ENCODE data around the gene GRPR.
"Not testable (repeated sequence)": the region's sequence is repeated elsewhere in the genome, so short reads cannot be mapped to it uniquely, and the experiment has no call there.

The GRPR gene

GRCh38 chrX:16183843-16184242 lies 60.5 kb downstream of the GRPR start:
- H3K36me3 ChIP-seq (ENCODE audit: control insufficient read depth, insufficient read depth, low read length, severe bottlenecking); H3K4me3 ChIP-seq (ENCODE audit: low read length); DNase-seq (ENCODE audit: low read depth); H3K27me3 ChIP-seq (replicated peaks; ENCODE audit: control insufficient read depth, insufficient read depth, low read length); H3K9ac ChIP-seq (ENCODE audit: low read length); H3K9me3 ChIP-seq (ENCODE audit: control insufficient read depth, low read length); H3K4me1 ChIP-seq (ENCODE audit: control insufficient read depth, insufficient read depth, low read length): not testable (repeated sequence)

DNA sequence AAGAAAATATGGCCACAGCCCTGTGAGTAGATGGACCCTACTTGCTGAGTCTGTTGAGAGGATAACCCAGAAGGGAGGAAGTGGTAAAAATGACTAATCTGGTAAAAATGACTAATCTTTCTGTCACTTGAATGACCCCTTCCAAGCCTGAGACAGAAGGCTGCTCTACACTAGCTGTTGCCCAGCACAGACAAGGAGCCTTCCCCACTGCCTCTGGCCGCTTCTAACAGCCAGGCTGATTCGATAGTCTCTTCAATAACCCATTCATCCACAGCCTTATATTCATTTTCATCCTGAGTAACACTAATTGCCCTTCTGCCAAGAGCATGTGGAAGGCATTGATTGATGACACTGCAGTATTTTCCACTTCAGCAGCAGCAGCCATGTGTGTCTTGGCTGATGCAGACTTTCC lies 62.4 kb downstream of the GRPR start:
- H3K9me3 ChIP-seq (ENCODE audit: control insufficient read depth, low read length) = no peaks in the 10 kb centered on the region
- peaks cover 2% of the 10 kb centered on the region for H3K4me1 ChIP-seq (ENCODE audit: control insufficient read depth, insufficient read depth, low read length)
- H3K27me3 ChIP-seq (replicated peaks; ENCODE audit: control insufficient read depth, insufficient read depth, low read length) = no peaks in the 10 kb centered on the region
- no peak overlapping the region for H3K9ac ChIP-seq (ENCODE audit: low read length)
- no peaks in the 10 kb centered on the region for H3K36me3 ChIP-seq (ENCODE audit: control insufficient read depth, insufficient read depth, low read length, severe bottlenecking)
- DNase-seq (ENCODE audit: low read depth) = peak; percentile 38
- H3K4me3 ChIP-seq (ENCODE audit: low read length) = no peak overlapping the region

- Histone ChIP-seq H3K27me3 (replicated peaks; ENCODE audit: control insufficient read depth, insufficient read depth, low read length) (no peaks in the 10 kb centered on the region), H3K4me3 (ENCODE audit: low read length) (no peak overlapping the region), H3K9ac (ENCODE audit: low read length) (no peak overlapping the region), H3K4me1 (ENCODE audit: control insufficient read depth, insufficient read depth, low read length) (peaks cover 2% of the 10 kb centered on the region), H3K9me3 (ENCODE audit: control insufficient read depth, low read length) (no peaks in the 10 kb centered on the region), H3K36me3 (ENCODE audit: control insufficient read depth, insufficient read depth, low read length, severe bottlenecking) (no peaks in the 10 kb centered on the region)
- no peak for DNase-seq (ENCODE audit: low read depth)
Observed at GRCh38 chrX:16186380-16187007, 63.1 kb downstream of the GRPR start.

DNA sequence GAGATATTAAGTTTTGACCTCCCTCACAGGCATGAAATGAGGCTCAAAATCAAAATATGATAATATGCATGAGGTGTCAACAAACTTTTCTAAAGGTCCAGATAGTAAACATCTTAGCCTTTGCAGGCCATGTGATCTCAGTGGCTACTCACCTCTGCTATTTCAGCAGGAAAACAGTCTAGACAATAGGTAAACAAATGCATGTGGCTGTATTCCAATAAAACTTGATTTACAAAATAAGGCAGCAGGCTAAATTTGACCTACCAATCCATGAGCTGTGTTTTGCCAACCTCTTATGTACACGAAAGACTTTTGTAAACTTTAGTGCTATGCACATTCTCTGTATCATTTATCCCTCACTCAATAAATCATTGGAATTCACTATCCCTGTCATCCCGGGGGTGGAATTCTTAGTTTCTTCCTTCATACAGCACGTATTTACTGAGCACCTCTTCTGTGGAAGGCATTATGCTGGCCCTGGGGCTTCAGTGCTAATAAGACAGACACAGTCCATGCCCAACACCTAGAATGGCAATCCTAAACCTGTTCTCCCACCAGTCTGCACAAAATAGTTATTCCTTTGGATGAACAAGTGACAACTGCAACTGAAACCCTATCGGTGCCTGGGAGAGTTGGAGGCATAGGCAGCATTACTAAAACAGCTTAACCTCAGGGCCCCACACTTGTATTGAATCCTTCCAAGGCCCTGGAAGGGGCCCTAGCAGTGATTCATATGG lies 63.8 kb downstream of the GRPR start:
- Histone ChIP-seq H3K27me3 (replicated peaks; ENCODE audit: control insufficient read depth, insufficient read depth, low read length) (peaks cover 3% of the 10 kb centered on the region), H3K4me3 (ENCODE audit: low read length) (no peak overlapping the region), H3K9ac (ENCODE audit: low read length) (no peak overlapping the region), H3K4me1 (ENCODE audit: control insufficient read depth, insufficient read depth, low read length) (peaks cover 2% of the 10 kb centered on the region), H3K9me3 (ENCODE audit: control insufficient read depth, low read length) (no peaks in the 10 kb centered on the region), H3K36me3 (ENCODE audit: control insufficient read depth, insufficient read depth, low read length, severe bottlenecking) (no peaks in the 10 kb centered on the region)
- no peak for DNase-seq (ENCODE audit: low read depth)

DNA sequence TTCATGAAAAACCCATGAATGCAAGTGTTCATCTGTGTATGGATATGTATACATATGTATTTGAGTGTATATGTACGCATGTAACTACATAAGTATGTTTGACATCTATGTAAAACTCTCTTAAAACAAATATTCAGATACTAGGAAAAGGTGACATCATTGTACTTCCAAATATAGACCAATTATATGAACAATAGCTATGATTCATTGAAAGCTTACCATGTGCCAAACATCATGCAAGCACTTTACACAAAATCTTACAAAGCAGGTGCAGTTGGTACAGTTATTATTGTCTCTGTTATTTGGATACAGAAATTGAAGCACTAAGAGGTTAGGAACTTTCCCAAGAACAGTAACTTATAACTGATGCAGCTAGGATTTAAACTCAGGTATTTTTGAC lies 65.3 kb downstream of the GRPR start:
- H3K4me1 ChIP-seq (ENCODE audit: control insufficient read depth, insufficient read depth, low read length) = peaks cover 2% of the 10 kb centered on the region
- peaks cover 3% of the 10 kb centered on the region for H3K27me3 ChIP-seq (replicated peaks; ENCODE audit: control insufficient read depth, insufficient read depth, low read length)
- no peak overlapping the region for H3K4me3 ChIP-seq (ENCODE audit: low read length)
- no peak overlapping the region for H3K9ac ChIP-seq (ENCODE audit: low read length)
- H3K36me3 ChIP-seq (ENCODE audit: control insufficient read depth, insufficient read depth, low read length, severe bottlenecking) = no peaks in the 10 kb centered on the region
- H3K9me3 ChIP-seq (ENCODE audit: control insufficient read depth, low read length) = no peaks in the 10 kb centered on the region
- DNase-seq (ENCODE audit: low read depth) = peak; percentile 7

DNA sequence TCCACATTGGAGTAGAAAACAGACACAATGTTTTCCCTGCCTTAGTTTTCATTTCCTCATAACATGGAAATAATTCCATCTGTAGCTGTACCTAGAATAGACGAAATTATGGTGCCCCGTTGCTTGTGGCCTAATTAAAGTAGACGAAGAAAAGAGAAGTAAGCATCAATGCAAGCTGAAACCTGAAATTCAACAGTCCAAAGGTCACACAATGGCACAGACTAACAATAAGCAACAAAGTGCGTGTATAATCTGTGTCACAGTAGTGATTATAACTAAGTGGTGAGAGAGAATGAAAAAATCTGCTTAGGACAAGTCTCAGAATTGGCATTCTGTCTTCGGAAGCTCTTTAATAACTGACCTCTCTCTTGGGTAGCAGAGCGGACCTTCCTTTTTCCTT lies 68.2 kb downstream of the GRPR start:
- Histone ChIP-seq H3K9me3 (ENCODE audit: control insufficient read depth, low read length) (no peaks in the 10 kb centered on the region), H3K27me3 (replicated peaks; ENCODE audit: control insufficient read depth, insufficient read depth, low read length) (peaks cover 3% of the 10 kb centered on the region), H3K36me3 (ENCODE audit: control insufficient read depth, insufficient read depth, low read length, severe bottlenecking) (no peaks in the 10 kb centered on the region), H3K9ac (ENCODE audit: low read length) (no peak overlapping the region), H3K4me1 (ENCODE audit: control insufficient read depth, insufficient read depth, low read length) (no peaks in the 10 kb centered on the region), H3K4me3 (ENCODE audit: low read length) (no peak overlapping the region)
- no peak for DNase-seq (ENCODE audit: low read depth)

DNA sequence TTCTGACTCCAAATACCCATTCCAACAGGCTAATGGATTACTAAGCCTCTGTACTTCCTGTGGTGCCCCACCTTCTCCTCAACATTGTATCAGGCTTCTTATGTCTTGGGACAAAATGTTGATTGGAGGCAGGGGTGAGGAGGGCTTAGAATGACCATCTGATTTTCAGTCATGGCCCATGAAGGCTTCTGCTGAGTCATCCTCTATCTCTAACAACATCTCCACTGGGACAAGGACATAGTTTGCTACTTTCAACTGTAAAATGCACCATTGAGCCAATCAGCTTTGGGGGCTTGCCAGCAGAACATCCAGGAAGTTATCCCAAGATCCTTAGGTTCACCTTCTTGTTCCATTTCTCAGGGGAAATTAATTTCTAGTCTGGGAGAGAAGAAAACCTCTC lies 73.5 kb downstream of the GRPR start:
- Histone ChIP-seq H3K9me3 (ENCODE audit: control insufficient read depth, low read length) (no peaks in the 10 kb centered on the region), H3K4me3 (ENCODE audit: low read length) (no peak overlapping the region), H3K36me3 (ENCODE audit: control insufficient read depth, insufficient read depth, low read length, severe bottlenecking) (no peaks in the 10 kb centered on the region), H3K4me1 (ENCODE audit: control insufficient read depth, insufficient read depth, low read length) (no peaks in the 10 kb centered on the region), H3K27me3 (replicated peaks; ENCODE audit: control insufficient read depth, insufficient read depth, low read length) (peaks cover 3% of the 10 kb centered on the region), H3K9ac (ENCODE audit: low read length) (no peak overlapping the region)
- no peak for DNase-seq (ENCODE audit: low read depth)

GRCh38 chrX:16199343-16199742 lies 76.0 kb downstream of the GRPR start:
- Histone ChIP-seq H3K36me3 (ENCODE audit: control insufficient read depth, insufficient read depth, low read length, severe bottlenecking) (no peaks in the 10 kb centered on the region), H3K27me3 (replicated peaks; ENCODE audit: control insufficient read depth, insufficient read depth, low read length) (no peaks in the 10 kb centered on the region), H3K4me1 (ENCODE audit: control insufficient read depth, insufficient read depth, low read length) (no peaks in the 10 kb centered on the region), H3K9me3 (ENCODE audit: control insufficient read depth, low read length) (no peaks in the 10 kb centered on the region), H3K9ac (ENCODE audit: low read length) (no peak overlapping the region), H3K4me3 (ENCODE audit: low read length) (no peak overlapping the region)
- no peak for DNase-seq (ENCODE audit: low read depth)

DNA sequence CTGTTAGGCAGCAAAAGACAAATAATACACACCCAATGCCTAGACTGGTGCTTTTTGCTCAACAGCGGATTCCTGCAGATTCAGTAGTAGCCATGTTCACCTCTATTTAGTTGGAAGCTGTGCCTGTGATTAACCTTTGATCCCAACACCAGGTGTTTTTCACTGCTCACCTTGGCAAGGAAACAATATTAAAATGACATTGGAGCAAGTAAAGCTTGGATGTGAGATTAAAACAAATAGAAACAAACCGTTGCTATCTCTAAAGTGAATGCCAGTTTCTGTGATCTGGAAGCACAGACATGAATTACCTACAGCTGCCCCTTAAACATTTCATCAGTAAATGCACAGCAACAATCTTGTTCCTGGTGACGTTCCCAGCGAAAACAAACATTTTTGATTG lies 79.6 kb downstream of the GRPR start:
- H3K4me1 ChIP-seq (ENCODE audit: control insufficient read depth, insufficient read depth, low read length) = peaks cover 3% of the 10 kb centered on the region
- no peak overlapping the region for H3K9ac ChIP-seq (ENCODE audit: low read length)
- DNase-seq (ENCODE audit: low read depth) = no peak
- no peak overlapping the region for H3K4me3 ChIP-seq (ENCODE audit: low read length)
- no peaks in the 10 kb centered on the region for H3K36me3 ChIP-seq (ENCODE audit: control insufficient read depth, insufficient read depth, low read length, severe bottlenecking)
- H3K27me3 ChIP-seq (replicated peaks; ENCODE audit: control insufficient read depth, insufficient read depth, low read length) = no peaks in the 10 kb centered on the region
- no peaks in the 10 kb centered on the region for H3K9me3 ChIP-seq (ENCODE audit: control insufficient read depth, low read length)

All from adipocyte (in vitro differentiated cells).